Right forelimb (tissue), 1 donor: Measurements from ENCODE around the gene GPM6B.

Source experiments
- DNase-seq: peaks from one replicate; pipeline ENCODE4 v3.0.0-alpha.2; 2018

The GPM6B gene

GRCh38 chrX:13721819-13722519 lies 94.9 kb downstream of the GPM6B start:
- DNase-seq = peak; percentile 43

- no peak for DNase-seq
These were observed 95.5 kb downstream of the GPM6B start for GRCh38 chrX:13721371-13721770.
